IMR-90 (cell line): ENCODE results near the gene POLR3B. TPM values are rescaled to one million over a fixed set of nuclear protein-coding genes. Genes with fewer than 3 reads are reported as not detected.

ENCODE experiments used
- ATAC-seq: fragments of 200-7000 bp; cut with Tn5 transposase; 2 replicates; pipeline ENCODE4 v1.9.1; 2020; ENCODE audit warnings: low read depth, mild to moderate bottlenecking, moderate library complexity
- BruUV-seq: library from RNA; stranded (reverse); fragments of 400-500 nt; replicated peaks from 2 replicates; lab custom pipeline; 2021; lab: Mats Ljungman, UMichigan
- CTCF ChIA-PET: fragments of 300-600 bp; formaldehyde crosslinking; extraction: SDS; loops from one replicate; lab custom pipeline; 2021; ENCODE audit warnings: antibody characterized with exemption; lab: Yijun Ruan, JAX
- POLR2A ChIA-PET: fragments of 300-600 bp; sonication (Branson Sonifier 250); formaldehyde crosslinking; loops from one replicate; lab custom pipeline; 2022; ENCODE audit warnings: antibody characterized with exemption; ENCODE audit not compliant: unreplicated experiment; lab: Charles Lee
- DNase-seq: peaks from one replicate; pipeline ENCODE4 v3.0.0; 2013
- H2AFZ ChIP-seq: replicated peaks from 2 replicates; pipeline ENCODE3; 2013; ENCODE audit warnings: low read length, mild to moderate bottlenecking; ENCODE audit not compliant: poor library complexity
- H2AK5ac ChIP-seq: 2 replicates; pipeline ENCODE4 v1.6.1; 2013; ENCODE audit warnings: low read depth, low read length, inconsistent platforms
- H2AK9ac ChIP-seq: replicated peaks from 2 replicates; pipeline ENCODE3; 2013; ENCODE audit warnings: mild to moderate bottlenecking, low read depth, low read length, moderate library complexity; ENCODE audit not compliant: poor library complexity
- H2BK120ac ChIP-seq: 2 replicates; pipeline ENCODE4 v1.6.1; 2013; ENCODE audit warnings: low read depth, low read length, inconsistent platforms
- H2BK15ac ChIP-seq: 3 replicates; pipeline ENCODE4 v1.6.1; 2013; ENCODE audit warnings: low read depth, low read length, inconsistent platforms
- H2BK20ac ChIP-seq: 2 replicates; pipeline ENCODE4 v1.6.1; 2013; ENCODE audit warnings: low read depth, mild to moderate bottlenecking, inconsistent platforms, low read length, moderate library complexity
- H2BK5ac ChIP-seq: 2 replicates; pipeline ENCODE4 v1.6.1; 2013; ENCODE audit warnings: mild to moderate bottlenecking, low read depth, low read length, inconsistent platforms; ENCODE audit not compliant: poor library complexity, severe bottlenecking
- H3K14ac ChIP-seq: replicated peaks from 2 replicates; pipeline ENCODE4 v1.6.1; 2013; ENCODE audit warnings: low read depth, low read length, inconsistent platforms
- H3K18ac ChIP-seq: 2 replicates; pipeline ENCODE4 v1.6.1; 2013; ENCODE audit warnings: low read depth, low read length, control low read depth
- H3K23ac ChIP-seq: 2 replicates; pipeline ENCODE4 v1.6.1; 2013; ENCODE audit warnings: low read depth, low read length, inconsistent platforms
- H3K27ac ChIP-seq: 2 replicates; pipeline ENCODE4 v1.5.1; 2013; ENCODE audit warnings: mild to moderate bottlenecking, control low read depth, low read length; ENCODE audit not compliant: insufficient read depth
- H3K27me3 ChIP-seq: 2 replicates; pipeline ENCODE4 v1.6.1; 2013; ENCODE audit warnings: low read length; ENCODE audit not compliant: control insufficient read depth, insufficient read depth
- H3K36me3 ChIP-seq: 2 replicates; pipeline ENCODE4 v1.6.1; 2013; ENCODE audit warnings: low read length, mixed read lengths; ENCODE audit not compliant: control insufficient read depth, insufficient read depth
- H3K4ac ChIP-seq: 2 replicates; pipeline ENCODE4 v1.6.1; 2013; ENCODE audit warnings: low read depth, low read length, inconsistent platforms
- H3K4me1 ChIP-seq: 2 replicates; pipeline ENCODE4 v1.6.1; 2013; ENCODE audit warnings: low read length, mixed read lengths; ENCODE audit not compliant: control insufficient read depth, insufficient read depth
- H3K4me2 ChIP-seq: 2 replicates; pipeline ENCODE4 v1.6.1; 2013; ENCODE audit warnings: low read depth, mild to moderate bottlenecking, control low read depth, low read length, moderate library complexity
- H3K4me3 ChIP-seq: 2 replicates; pipeline ENCODE4 v1.5.1; 2013; ENCODE audit warnings: low read depth, mild to moderate bottlenecking, control low read depth, low read length, moderate library complexity; ENCODE audit not compliant: insufficient read depth
- H3K56ac ChIP-seq: 2 replicates; pipeline ENCODE4 v1.6.1; 2013; ENCODE audit warnings: low read length, inconsistent platforms; ENCODE audit not compliant: insufficient read depth; ENCODE audit errors: extremely low read depth
- H3K79me1 ChIP-seq, 2 experiments: 2 replicates each; pipeline ENCODE4 v1.6.1; 2013; ENCODE audit warnings: low read length in 2 of 2, inconsistent platforms in 1 of 2, low read depth in 1 of 2
- H3K9ac ChIP-seq: 2 replicates; pipeline ENCODE4 v1.6.1; 2013; ENCODE audit warnings: low read depth, low read length, control low read depth
- H3K9me1 ChIP-seq: 2 replicates; pipeline ENCODE4 v1.6.1; 2013; ENCODE audit warnings: low read length, inconsistent platforms; ENCODE audit not compliant: insufficient read depth
- H3K9me3 ChIP-seq: 2 replicates; pipeline ENCODE4 v1.6.1; 2013; ENCODE audit warnings: low read length; ENCODE audit not compliant: control insufficient read depth, insufficient read depth
- H4K20me1 ChIP-seq: 2 replicates; pipeline ENCODE4 v1.6.1; 2013; ENCODE audit warnings: low read length, inconsistent platforms; ENCODE audit not compliant: insufficient read depth
- H4K5ac ChIP-seq: 2 replicates; pipeline ENCODE4 v1.6.1; 2013; ENCODE audit warnings: mild to moderate bottlenecking, low read depth, low read length, control low read depth
- H4K8ac ChIP-seq, 2 experiments: 2 replicates each; pipeline ENCODE4 v1.6.1; 2013; ENCODE audit warnings: low read depth in 2 of 2, low read length in 2 of 2, control low read depth in 1 of 2, inconsistent platforms in 1 of 2
- H4K91ac ChIP-seq: 2 replicates; pipeline ENCODE4 v1.6.1; 2013; ENCODE audit warnings: low read depth, low read length, inconsistent platforms; ENCODE audit not compliant: insufficient read depth
- BHLHE40 ChIP-seq: fragments of 150-350 bp; IDR thresholded peaks from 2 replicates; pipeline ENCODE4 v1.6.1; 2016; ENCODE audit warnings: mild to moderate bottlenecking, low read depth, low read length
- CEBPB ChIP-seq: IDR thresholded peaks from 2 replicates; pipeline ENCODE4 v1.6.1; 2012; ENCODE audit warnings: low read depth, low read length, improper control_type of control experiment
- CHD1 ChIP-seq: IDR thresholded peaks from 2 replicates; pipeline ENCODE4 v1.6.1; 2012; ENCODE audit warnings: low read depth, low read length, improper control_type of control experiment
- FOS ChIP-seq: fragments of 150-350 bp; IDR thresholded peaks from 2 replicates; pipeline ENCODE4 v1.6.1; 2016; ENCODE audit warnings: low read depth, low read length
- MAFK ChIP-seq: IDR thresholded peaks from 2 replicates; pipeline ENCODE4 v1.6.1; 2012; ENCODE audit warnings: low read depth, low read length, improper control_type of control experiment
- MAZ ChIP-seq: IDR thresholded peaks from 2 replicates; pipeline ENCODE4 v1.6.1; 2012; ENCODE audit warnings: low read depth, mild to moderate bottlenecking, low read length, improper control_type of control experiment, moderate library complexity, borderline replicate concordance
- MXI1 ChIP-seq: IDR thresholded peaks from 2 replicates; pipeline ENCODE4 v1.6.1; 2012; ENCODE audit warnings: low read depth, mild to moderate bottlenecking, low read length, moderate library complexity, borderline replicate concordance
- NFE2L2 ChIP-seq: fragments of 150-350 bp; IDR thresholded peaks from 2 replicates; pipeline ENCODE4 v1.6.1; 2016; ENCODE audit warnings: low read depth, mild to moderate bottlenecking, low read length
- POLR2A ChIP-seq: IDR thresholded peaks from 2 replicates; pipeline ENCODE4 v1.6.1; 2012; ENCODE audit warnings: mild to moderate bottlenecking, low read depth, low read length
- RAD21 ChIP-seq: IDR thresholded peaks from 2 replicates; pipeline ENCODE4 v1.6.1; 2012; ENCODE audit warnings: low read length, improper control_type of control experiment
- RCOR1 ChIP-seq: IDR thresholded peaks from 2 replicates; pipeline ENCODE4 v1.6.1; 2012; ENCODE audit warnings: mild to moderate bottlenecking, low read length, improper control_type of control experiment; ENCODE audit not compliant: insufficient replicate concordance
- RFX5 ChIP-seq: IDR thresholded peaks from 2 replicates; pipeline ENCODE4 v1.8.0; 2012; ENCODE audit warnings: low read depth, mild to moderate bottlenecking, low read length, moderate library complexity
- SMC3 ChIP-seq: fragments of 150-350 bp; IDR thresholded peaks from 2 replicates; pipeline ENCODE4 v1.6.1; 2016; ENCODE audit warnings: low read depth, mild to moderate bottlenecking, antibody characterized with exemption, low read length, moderate library complexity
- WGBS, 2 experiments: methylation state at CpG; one replicate each; pipeline versions ENCODE4 v1.1.5 to v1.1.7; 2013; ENCODE audit warnings: missing lambda C conversion rate in 2 of 2; ENCODE audit not compliant: insufficient read length in 1 of 2; ENCODE audit errors: extremely low coverage in 2 of 2; 5-methylcytosine and 5-hydroxymethylcytosine counted together
- dilution Hi-C: fragments of 300-500 bp; cut with HindIII; formaldehyde crosslinking; loops from one replicate; pipeline ENCODE4 v1.14.3; 2018; ENCODE audit warnings: low sequenced_read_pairs; ENCODE audit not compliant: unreplicated experiment
- in situ Hi-C: fragments of 300-500 bp; cut with MboI; formaldehyde crosslinking; loops from 3 replicates; pipeline ENCODE4 v1.14.3; 2019; ENCODE audit warnings: low sequenced_read_pairs, inconsistent platforms, mixed read lengths
- intact Hi-C: fragments of 100-400 bp; cut with micrococcal nuclease; formaldehyde crosslinking; loops from 2 replicates; pipeline ENCODE4 v1.10.0; 2022
- polyA plus RNA-seq, 3 experiments: library from polyadenylated mRNA; depleted of rRNA; stranded (reverse); fragments of >200 nt; gene quantifications; 2 replicates each; pipeline ENCODE4 v1.2.3, GENCODE V29; 2012; ENCODE audit warnings: low replicate concordance in 1 of 3
- total RNA-seq: library from RNA; depleted of rRNA; stranded (reverse); fragments of >200 nt; gene quantifications from 2 replicates; pipeline ENCODE4 v1.2.3, GENCODE V29; 2012
- TF ChIP-seq, protein P1 (sequence below): fragments of 150-350 bp; IDR thresholded peaks from 2 replicates; pipeline ENCODE4 v1.6.1; 2017; ENCODE audit warnings: mild to moderate bottlenecking, antibody characterized with exemption, low read length, low read depth
- TF ChIP-seq, protein P2 (sequence below): conservative IDR thresholded peaks from 2 replicates; pipeline ENCODE4 v1.5.1; 2012; ENCODE audit warnings: mild to moderate bottlenecking, low read depth, low read length, improper control_type of control experiment
- TF ChIP-seq, protein P3 (sequence below): fragments of 150-350 bp; IDR thresholded peaks from 2 replicates; pipeline ENCODE4 v1.6.1; 2016; ENCODE audit warnings: low read depth, mild to moderate bottlenecking, low read length, moderate library complexity, borderline replicate concordance

Gene POLR3B
- total and polyA plus RNA-seq, 2 of the 4 experiments (the other 2 are of a cell fraction) = 6.9 to 15.4 TPM

DNA sequence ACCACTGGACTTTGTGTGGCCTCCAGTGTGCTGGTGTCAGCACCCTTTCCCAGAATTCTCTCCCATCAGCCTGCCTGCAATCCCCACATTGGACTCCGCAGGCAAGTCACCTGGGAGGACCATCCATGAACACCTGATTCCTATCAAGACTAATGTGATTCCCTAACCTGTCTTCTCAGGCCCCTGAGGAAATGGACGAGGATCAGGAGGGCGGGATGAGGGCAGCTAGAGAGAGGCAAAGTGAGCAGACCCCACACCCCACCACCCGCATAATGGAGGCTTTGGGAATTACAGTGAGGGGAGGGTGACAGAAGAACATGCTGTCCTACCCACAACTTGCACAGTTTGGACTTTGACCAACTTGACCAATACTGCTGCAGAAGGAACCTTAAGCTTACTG lies 164.4 kb downstream of the POLR3B start:
- Histone ChIP-seq H3K27me3 (no peaks in the 10 kb centered on the region), H3K4me1 (peaks cover 3% of the 10 kb centered on the region; the same call in 1 of the 2 replicates), H3K4me2 (no peak overlapping the region), H3K36me3 (no peaks in the 10 kb centered on the region), H3K9ac (no peak overlapping the region), H2AK5ac (no peak overlapping the region), H3K4me3 (no peak overlapping the region), H3K9me1 (peaks cover 4% of the 10 kb centered on the region; the same call in 1 of the 2 replicates), H3K14ac (no peak overlapping the region), H3K23ac (no peak overlapping the region), H3K4ac (no peak overlapping the region), H4K8ac (no peak overlapping the region), H2AK9ac (no peak overlapping the region), H2BK15ac (no peak overlapping the region; the same call in 2 of the 3 replicates), H4K91ac (no peak overlapping the region), H3K79me1 (no peaks in the 10 kb centered on the region), H2BK5ac (no peak overlapping the region), H3K18ac (no peak overlapping the region), H4K5ac (no peak overlapping the region), H3K9me3 (no peaks in the 10 kb centered on the region), H4K20me1 (no peaks in the 10 kb centered on the region), H2AFZ (no peak overlapping the region), H3K27ac (no peak overlapping the region), H3K56ac (no peak overlapping the region), H2BK20ac (no peak overlapping the region), H2BK120ac (no peak overlapping the region)
- ChIA-PET POLR2A (no interaction called here), CTCF (no interaction called here)
- DNase-seq (no peak), ATAC-seq (no peak)
- TF ChIP-seq, protein P1, sequence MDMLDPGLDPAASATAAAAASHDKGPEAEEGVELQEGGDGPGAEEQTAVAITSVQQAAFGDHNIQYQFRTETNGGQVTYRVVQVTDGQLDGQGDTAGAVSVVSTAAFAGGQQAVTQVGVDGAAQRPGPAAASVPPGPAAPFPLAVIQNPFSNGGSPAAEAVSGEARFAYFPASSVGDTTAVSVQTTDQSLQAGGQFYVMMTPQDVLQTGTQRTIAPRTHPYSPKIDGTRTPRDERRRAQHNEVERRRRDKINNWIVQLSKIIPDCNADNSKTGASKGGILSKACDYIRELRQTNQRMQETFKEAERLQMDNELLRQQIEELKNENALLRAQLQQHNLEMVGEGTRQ = no peak
- TF ChIP-seq CHD1 (no peak), RAD21 (no peak), MAZ (no peak), RFX5 (no peak), BHLHE40 (no peak), RCOR1 (no peak), MXI1 (no peak), CEBPB (no peak), POLR2A (no peak), SMC3 (no peak), MAFK (no peak), NFE2L2 (no peak), FOS (no peak)
- TF ChIP-seq, protein P2, sequence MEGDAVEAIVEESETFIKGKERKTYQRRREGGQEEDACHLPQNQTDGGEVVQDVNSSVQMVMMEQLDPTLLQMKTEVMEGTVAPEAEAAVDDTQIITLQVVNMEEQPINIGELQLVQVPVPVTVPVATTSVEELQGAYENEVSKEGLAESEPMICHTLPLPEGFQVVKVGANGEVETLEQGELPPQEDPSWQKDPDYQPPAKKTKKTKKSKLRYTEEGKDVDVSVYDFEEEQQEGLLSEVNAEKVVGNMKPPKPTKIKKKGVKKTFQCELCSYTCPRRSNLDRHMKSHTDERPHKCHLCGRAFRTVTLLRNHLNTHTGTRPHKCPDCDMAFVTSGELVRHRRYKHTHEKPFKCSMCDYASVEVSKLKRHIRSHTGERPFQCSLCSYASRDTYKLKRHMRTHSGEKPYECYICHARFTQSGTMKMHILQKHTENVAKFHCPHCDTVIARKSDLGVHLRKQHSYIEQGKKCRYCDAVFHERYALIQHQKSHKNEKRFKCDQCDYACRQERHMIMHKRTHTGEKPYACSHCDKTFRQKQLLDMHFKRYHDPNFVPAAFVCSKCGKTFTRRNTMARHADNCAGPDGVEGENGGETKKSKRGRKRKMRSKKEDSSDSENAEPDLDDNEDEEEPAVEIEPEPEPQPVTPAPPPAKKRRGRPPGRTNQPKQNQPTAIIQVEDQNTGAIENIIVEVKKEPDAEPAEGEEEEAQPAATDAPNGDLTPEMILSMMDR = no peak
- TF ChIP-seq, protein P3, sequence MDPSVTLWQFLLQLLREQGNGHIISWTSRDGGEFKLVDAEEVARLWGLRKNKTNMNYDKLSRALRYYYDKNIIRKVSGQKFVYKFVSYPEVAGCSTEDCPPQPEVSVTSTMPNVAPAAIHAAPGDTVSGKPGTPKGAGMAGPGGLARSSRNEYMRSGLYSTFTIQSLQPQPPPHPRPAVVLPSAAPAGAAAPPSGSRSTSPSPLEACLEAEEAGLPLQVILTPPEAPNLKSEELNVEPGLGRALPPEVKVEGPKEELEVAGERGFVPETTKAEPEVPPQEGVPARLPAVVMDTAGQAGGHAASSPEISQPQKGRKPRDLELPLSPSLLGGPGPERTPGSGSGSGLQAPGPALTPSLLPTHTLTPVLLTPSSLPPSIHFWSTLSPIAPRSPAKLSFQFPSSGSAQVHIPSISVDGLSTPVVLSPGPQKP = no peak
- WGBS, 2 experiments = no CpG with 5 or more reads among the region's 4 CpGs
- dilution Hi-C loops (no loop called here), intact Hi-C loops (loop anchor here (10.0 kb wide), 1 partner anchor 583 kb away; no protein-coding TSS in a partner anchor), in situ Hi-C loops (no loop called here)
- BruUV-seq = no TSS peak
